Left lung (tissue), 10 donors: ENCODE measurements around the gene PLLP. TPM values are rescaled to one million over a fixed set of nuclear protein-coding genes. Genes with fewer than 3 reads are reported as not detected.
A peak's percentile ranks its signal among the peaks of the same experiment; 100 is the strongest.

Source experiments
- ATAC-seq: fragments of 200-7000 bp; cut with Tn5 transposase; one replicate; pipeline ENCODE4 v1.9.1; 2020; ENCODE audit warnings: moderate library complexity
- DNase-seq, 4 donors: peaks; one replicate each; pipeline ENCODE4 v3.0.0-alpha.2; 2013 to 2020
- H3K27ac ChIP-seq, 2 donors: fragments of 200-600 bp; sonication (generic) in 1 of 2; one replicate each; pipeline versions ENCODE4 v1.5.0 to v1.8.0; 2020 to 2021
- H3K27me3 ChIP-seq, 2 donors: fragments of 200-600 bp; sonication (generic) in 1 of 2; one replicate each; pipeline versions ENCODE4 v1.5.0 to v1.8.0; 2020 to 2021
- H3K36me3 ChIP-seq, 2 donors: fragments of 200-600 bp; sonication (generic) in 1 of 2; one replicate each; pipeline versions ENCODE4 v1.5.0 to v1.8.0; 2020 to 2021
- H3K4me1 ChIP-seq, 2 donors: fragments of 200-600 bp; one replicate each; pipeline ENCODE4 v1.8.0; 2021
- H3K4me3 ChIP-seq, 2 donors: fragments of 200-600 bp; sonication (generic) in 1 of 2; one replicate each; pipeline versions ENCODE4 v1.5.0 to v1.8.0; 2020 to 2021; ENCODE audit warnings: mild to moderate bottlenecking in 1 of 2
- H3K9me3 ChIP-seq, 2 donors: fragments of 200-600 bp; sonication (generic) in 1 of 2; one replicate each; pipeline versions ENCODE4 v1.5.0 to v1.8.0; 2020 to 2021
- intact Hi-C, 2 donors: fragments of 100-400 bp; cut with DNase I; formaldehyde crosslinking; loops; one replicate each; pipeline versions ENCODE4 v1.11.2 to v1.14.2; 2022
- polyA plus RNA-seq, 6 donors: library from polyadenylated mRNA; unstranded; fragments of 120-200 nt; gene quantifications; one replicate each; pipeline ENCODE4 v1.2.1, GENCODE V29; 2013; ENCODE audit not compliant: insufficient read length in 6 of 6
- total RNA-seq, 2 donors: library from RNA; stranded (reverse); fragmentation: NEBNext Ultra II Directional; extraction: Animal tissue kit (Norgen Biotek cat#: 25700); gene quantifications; one replicate each; pipeline ENCODE4 v1.2.1, GENCODE V29; 2021
- TF ChIP-seq, protein P1 (sequence below), 2 donors: fragments of 200-600 bp; sonication (generic) in 1 of 2; IDR thresholded peaks; one replicate each; pipeline versions ENCODE4 v1.5.0 to v1.8.0; 2021; ENCODE audit warnings: antibody characterized with exemption in 2 of 2
- donor health status: DM: no; HTN: yes; CAD: no.
- donor health status: DM: no; HTN: no; CAD: no.

PLLP gene
- total and polyA plus RNA-seq, 8 donors: 3.5 to 70.6 (median 5.7) TPM

DNA sequence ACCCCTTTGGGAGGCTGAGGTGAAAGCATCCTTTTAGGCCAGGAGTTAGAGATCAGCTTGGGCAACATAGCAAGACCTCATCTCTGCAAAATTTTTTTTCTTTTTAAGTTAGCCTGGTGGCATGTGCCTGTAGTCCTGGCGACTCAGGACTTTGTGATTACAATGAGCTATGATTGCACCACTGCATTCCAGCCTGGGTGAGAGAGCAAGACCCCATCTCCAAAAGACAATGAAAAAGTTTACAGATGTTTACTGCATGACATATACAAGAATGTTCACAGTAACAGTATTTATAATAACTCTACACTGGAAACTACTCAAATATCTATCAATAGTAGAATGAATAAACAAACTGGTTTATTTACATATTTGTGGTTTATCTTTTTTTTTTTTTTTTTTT lies 41.0 kb upstream of the PLLP start:
- H3K27me3 ChIP-seq: no peaks in the 10 kb centered on the region
- TF ChIP-seq, protein P1, sequence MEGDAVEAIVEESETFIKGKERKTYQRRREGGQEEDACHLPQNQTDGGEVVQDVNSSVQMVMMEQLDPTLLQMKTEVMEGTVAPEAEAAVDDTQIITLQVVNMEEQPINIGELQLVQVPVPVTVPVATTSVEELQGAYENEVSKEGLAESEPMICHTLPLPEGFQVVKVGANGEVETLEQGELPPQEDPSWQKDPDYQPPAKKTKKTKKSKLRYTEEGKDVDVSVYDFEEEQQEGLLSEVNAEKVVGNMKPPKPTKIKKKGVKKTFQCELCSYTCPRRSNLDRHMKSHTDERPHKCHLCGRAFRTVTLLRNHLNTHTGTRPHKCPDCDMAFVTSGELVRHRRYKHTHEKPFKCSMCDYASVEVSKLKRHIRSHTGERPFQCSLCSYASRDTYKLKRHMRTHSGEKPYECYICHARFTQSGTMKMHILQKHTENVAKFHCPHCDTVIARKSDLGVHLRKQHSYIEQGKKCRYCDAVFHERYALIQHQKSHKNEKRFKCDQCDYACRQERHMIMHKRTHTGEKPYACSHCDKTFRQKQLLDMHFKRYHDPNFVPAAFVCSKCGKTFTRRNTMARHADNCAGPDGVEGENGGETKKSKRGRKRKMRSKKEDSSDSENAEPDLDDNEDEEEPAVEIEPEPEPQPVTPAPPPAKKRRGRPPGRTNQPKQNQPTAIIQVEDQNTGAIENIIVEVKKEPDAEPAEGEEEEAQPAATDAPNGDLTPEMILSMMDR (IDR thresholded peaks at IDR 0.05): no peak
- H3K4me3 ChIP-seq: no peak overlapping the region
- H3K4me1 ChIP-seq: no peaks in the 10 kb centered on the region
- intact Hi-C loops: no loop called here
- peaks cover 0 to 5% of the 10 kb centered on the region in 2 donors for H3K9me3 ChIP-seq
- DNase-seq (no peak), ATAC-seq (no peak)
- no peak overlapping the region for H3K27ac ChIP-seq
- no peaks in the 10 kb centered on the region for H3K36me3 ChIP-seq

DNA sequence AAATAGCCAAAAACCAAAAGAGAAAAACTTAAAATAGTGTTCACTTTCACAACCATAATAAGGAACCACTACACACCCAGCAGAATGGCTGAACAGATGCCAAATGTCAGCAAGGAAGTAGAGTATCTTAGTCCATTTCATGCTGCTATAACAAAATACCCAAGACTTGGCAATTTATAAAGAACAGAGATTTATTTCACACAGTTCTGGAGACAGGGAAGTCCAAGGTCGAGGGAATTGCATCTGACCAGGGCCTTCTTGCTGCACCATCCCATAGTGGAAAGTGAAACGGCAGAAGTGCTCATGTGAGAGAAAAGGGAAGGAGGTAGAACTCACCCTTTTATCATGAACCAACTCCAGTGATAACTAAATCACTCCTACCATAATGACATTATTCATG lies 40.3 kb upstream of the PLLP start:
- DNase-seq: no peak
- intact Hi-C loops: no loop called here
- TF ChIP-seq, protein P1 (IDR thresholded peaks at IDR 0.05): no peak
- no peaks in the 10 kb centered on the region for H3K27me3 ChIP-seq
- no peak for ATAC-seq
- peaks cover 0 to 5% of the 10 kb centered on the region in 2 donors for H3K9me3 ChIP-seq
- H3K27ac ChIP-seq: no peak overlapping the region
- no peaks in the 10 kb centered on the region for H3K36me3 ChIP-seq
- no peaks in the 10 kb centered on the region for H3K4me1 ChIP-seq
- H3K4me3 ChIP-seq: no peak overlapping the region

DNA sequence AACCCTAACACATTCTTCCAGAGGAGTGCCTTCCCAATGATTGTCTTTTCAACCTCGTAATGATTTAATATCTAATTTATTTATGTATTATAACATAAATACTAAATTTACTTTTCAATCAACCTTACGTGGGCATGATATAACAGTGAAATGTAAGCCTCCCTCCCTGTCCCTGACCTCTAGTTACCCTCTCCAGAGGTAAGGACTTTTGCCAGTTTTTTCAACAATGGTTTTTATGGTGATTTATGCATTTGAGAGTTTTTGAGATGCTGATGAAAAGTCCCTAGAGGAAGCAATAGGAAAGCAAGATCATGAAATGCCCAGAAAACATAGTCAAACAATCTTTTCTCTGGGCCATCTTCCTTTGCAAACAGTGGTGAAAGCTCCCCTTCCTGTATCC lies 35.2 kb upstream of the PLLP start:
- H3K27me3 ChIP-seq: no peaks in the 10 kb centered on the region
- no peak overlapping the region for H3K27ac ChIP-seq
- H3K4me3 ChIP-seq: no peak overlapping the region
- DNase-seq: no peak
- H3K9me3 ChIP-seq: no peaks in the 10 kb centered on the region
- no peaks in the 10 kb centered on the region for H3K36me3 ChIP-seq
- intact Hi-C loops: loop anchor here in 1 of 2 donors (10.0 kb wide), 1 partner anchor 205 kb away; no protein-coding TSS in a partner anchor
- TF ChIP-seq, protein P1 (IDR thresholded peaks at IDR 0.05): no peak
- ATAC-seq: no peak
- H3K4me1 ChIP-seq: peaks cover under 1 to 7% of the 10 kb centered on the region in 2 donors

DNA sequence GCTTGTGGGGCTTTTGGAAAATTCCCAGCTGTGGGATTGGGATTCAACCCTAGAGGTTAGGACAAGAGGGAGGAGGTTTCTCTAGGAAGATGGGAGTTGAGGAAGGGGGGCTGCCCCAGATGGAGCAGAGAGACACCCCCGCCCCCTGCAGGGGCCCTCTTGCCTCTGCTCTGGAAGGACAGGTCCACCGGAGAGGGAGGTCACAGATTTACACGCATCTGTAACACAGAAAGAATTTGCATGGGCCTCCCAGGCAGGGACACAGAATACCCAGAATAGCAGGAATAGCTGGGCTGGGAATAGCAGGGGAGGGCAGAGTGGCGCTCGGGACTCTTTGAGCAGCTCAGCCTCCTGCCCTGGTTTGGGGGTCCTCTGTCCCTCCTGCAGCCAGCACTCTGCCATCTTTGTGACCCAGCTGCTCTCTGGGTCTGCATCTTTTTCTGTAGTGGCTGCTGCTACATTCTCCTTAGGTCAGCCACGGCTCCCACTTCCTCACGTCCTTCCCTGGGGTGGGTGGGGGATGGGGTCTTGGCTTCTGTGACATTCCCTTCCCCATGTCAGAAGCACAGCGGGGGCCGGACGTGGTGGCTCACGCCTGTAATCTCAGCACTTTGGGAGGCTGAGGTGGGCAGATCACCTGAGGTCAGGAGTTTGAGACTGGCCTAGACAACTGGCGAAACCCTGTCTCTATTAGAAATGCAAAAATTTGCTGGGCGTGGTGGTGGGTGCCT lies 33.9 kb upstream of the PLLP start:
- ATAC-seq: no peak
- Histone ChIP-seq H3K36me3 (no peaks in the 10 kb centered on the region), H3K4me3 (no peak overlapping the region), H3K4me1 (peaks cover 3 to 11% of the 10 kb centered on the region in 2 donors), H3K27ac (no peak overlapping the region), H3K9me3 (no peaks in the 10 kb centered on the region), H3K27me3 (no peaks in the 10 kb centered on the region)
- TF ChIP-seq, protein P1 (IDR thresholded peaks at IDR 0.05): no peak
- no peak for DNase-seq
- intact Hi-C loops: loop anchor here in 1 of 2 donors (10.0 kb wide), 1 partner anchor 206 kb away; no protein-coding TSS in a partner anchor

GRCh38 chr16:57316390-57317017 lies 32.0 kb upstream of the PLLP start:
- TF ChIP-seq, protein P1 (IDR thresholded peaks at IDR 0.05): no peak
- Histone ChIP-seq H3K27me3 (no peaks in the 10 kb centered on the region), H3K4me3 (no peak overlapping the region), H3K9me3 (no peaks in the 10 kb centered on the region), H3K27ac (peak overlapping the region; percentile 33 to 64), H3K4me1 (peaks cover 3 to 11% of the 10 kb centered on the region in 2 donors), H3K36me3 (no peaks in the 10 kb centered on the region)
- DNase-seq (peak in 1 of 4 donors; percentile 24), ATAC-seq (peak; percentile 77)
- intact Hi-C loops: loop anchor here in 1 of 2 donors (10.0 kb wide), 1 partner anchor 208 kb away; no protein-coding TSS in a partner anchor
